ENCODE measurements around the gene GHRL. TPM values are rescaled to one million over a fixed set of nuclear protein-coding genes. Genes with fewer than 3 reads are reported as not detected.
"Not testable (repeated sequence)": the region's sequence is repeated elsewhere in the genome, so short reads cannot be mapped to it uniquely, and the experiment has no call there.

Gene GHRL
- total RNA-seq, 1 donor from 2014 or later = not detected

- H3K4me3 Mint-ChIP-seq (ENCODE audit: unreplicated experiment) = no peak overlapping the region
- H3K27me3 Mint-ChIP-seq (ENCODE audit: low read depth) = no peaks in the 10 kb centered on the region
- H3K9me3 Mint-ChIP-seq (ENCODE audit: low read depth) = no peaks in the 10 kb centered on the region
- peaks cover 23% of the 10 kb centered on the region for H3K36me3 Mint-ChIP-seq (ENCODE audit: low read depth)
- TF ChIP-seq CTCF (IDR thresholded peaks at IDR 0.05) = no peak
- H3K4me1 Mint-ChIP-seq (ENCODE audit: low read depth) = peaks cover 22% of the 10 kb centered on the region
- no peak overlapping the region for H3K27ac Mint-ChIP-seq (ENCODE audit: unreplicated experiment)
- DNase-seq (ENCODE audit: low spot score) = no peak
These were observed 23.8 kb downstream of the GHRL start for GRCh38 chr3:10268930-10269329.

GRCh38 chr3:10268116-10268515, 24.6 kb downstream of the GHRL start:
- DNase-seq (ENCODE audit: low spot score) = no peak
- Mint-ChIP-seq H3K9me3 (ENCODE audit: low read depth) (no peaks in the 10 kb centered on the region), H3K27me3 (ENCODE audit: low read depth) (no peaks in the 10 kb centered on the region), H3K27ac (ENCODE audit: unreplicated experiment) (no peak overlapping the region), H3K4me3 (ENCODE audit: unreplicated experiment) (no peak overlapping the region), H3K36me3 (ENCODE audit: low read depth) (peaks cover 29% of the 10 kb centered on the region), H3K4me1 (ENCODE audit: low read depth) (peaks cover 23% of the 10 kb centered on the region)
- no peak for TF ChIP-seq CTCF (IDR thresholded peaks at IDR 0.05)

GRCh38 chr3:10266936-10267335, 25.8 kb downstream of the GHRL start:
- Mint-ChIP-seq H3K4me1 (ENCODE audit: low read depth) (peaks cover 19% of the 10 kb centered on the region), H3K36me3 (ENCODE audit: low read depth) (peaks cover 31% of the 10 kb centered on the region)
- H3K27me3 Mint-ChIP-seq (ENCODE audit: low read depth); H3K9me3 Mint-ChIP-seq (ENCODE audit: low read depth); H3K27ac Mint-ChIP-seq (ENCODE audit: unreplicated experiment); DNase-seq (ENCODE audit: low spot score); H3K4me3 Mint-ChIP-seq (ENCODE audit: unreplicated experiment): not testable (repeated sequence)

GRCh38 chr3:10265833-10266232, 26.9 kb downstream of the GHRL start:
- Mint-ChIP-seq H3K4me1 (ENCODE audit: low read depth) (peaks cover 19% of the 10 kb centered on the region), H3K27ac (ENCODE audit: unreplicated experiment) (no peak overlapping the region), H3K36me3 (ENCODE audit: low read depth) (peaks cover 36% of the 10 kb centered on the region), H3K4me3 (ENCODE audit: unreplicated experiment) (no peak overlapping the region), H3K9me3 (ENCODE audit: low read depth) (no peaks in the 10 kb centered on the region), H3K27me3 (ENCODE audit: low read depth) (no peaks in the 10 kb centered on the region)
- DNase-seq (ENCODE audit: low spot score) = no peak
- TF ChIP-seq CTCF (IDR thresholded peaks at IDR 0.05) = no peak

- no peaks in the 10 kb centered on the region for H3K9me3 Mint-ChIP-seq (ENCODE audit: low read depth)
- no peaks in the 10 kb centered on the region for H3K27me3 Mint-ChIP-seq (ENCODE audit: low read depth)
- H3K36me3 Mint-ChIP-seq (ENCODE audit: low read depth) = peaks cover 37% of the 10 kb centered on the region
- DNase-seq (ENCODE audit: low spot score) = no peak
- H3K4me1 Mint-ChIP-seq (ENCODE audit: low read depth) = peaks cover 19% of the 10 kb centered on the region
- peak overlapping the region; percentile 46 for H3K27ac Mint-ChIP-seq (ENCODE audit: unreplicated experiment)
- no peak overlapping the region for H3K4me3 Mint-ChIP-seq (ENCODE audit: unreplicated experiment)
- TF ChIP-seq CTCF (IDR thresholded peaks at IDR 0.05) = peak; percentile 71
These were observed 28.9 kb downstream of the GHRL start for GRCh38 chr3:10263646-10264363.

GRCh38 chr3:10262027-10262426, 30.7 kb downstream of the GHRL start:
- no peak for DNase-seq (ENCODE audit: low spot score)
- peaks cover 37% of the 10 kb centered on the region for H3K36me3 Mint-ChIP-seq (ENCODE audit: low read depth)
- H3K4me1 Mint-ChIP-seq (ENCODE audit: low read depth) = peaks cover 13% of the 10 kb centered on the region
- H3K27ac Mint-ChIP-seq (ENCODE audit: unreplicated experiment) = peak overlapping the region; percentile 46
- no peak for TF ChIP-seq CTCF (IDR thresholded peaks at IDR 0.05)
- H3K27me3 Mint-ChIP-seq (ENCODE audit: low read depth) = no peaks in the 10 kb centered on the region
- no peaks in the 10 kb centered on the region for H3K9me3 Mint-ChIP-seq (ENCODE audit: low read depth)
- H3K4me3 Mint-ChIP-seq (ENCODE audit: unreplicated experiment) = no peak overlapping the region

All from chondrocyte (in vitro differentiated cells).